ENCODE results near the gene TSPAN18.

GRCh38 chr11:44749189-44749588, 22.4 kb downstream of the TSPAN18 start:
- TF ChIP-seq CTCF (IDR thresholded peaks at IDR 0.05; ENCODE audit: low read length) (no peak), EZH2 (IDR thresholded peaks at IDR 0.05; ENCODE audit: borderline replicate concordance, low read length) (no peak)

Data from OCI-LY1 (cell line).